Mesenchymal stem cell (in vitro differentiated cells and primary cell): ENCODE measurements around the gene DESI1.

Source experiments
- DNase-seq: peaks from one replicate; pipeline ENCODE4 v3.0.0-alpha.2; 2013
- H2AFZ ChIP-seq: one replicate; pipeline ENCODE4 v1.6.1; 2013; ENCODE audit warnings: low read depth, mild to moderate bottlenecking, control low read depth, inconsistent platforms, low read length, moderate library complexity
- H2AK5ac ChIP-seq: 2 replicates; pipeline ENCODE4 v1.6.1; 2013; ENCODE audit warnings: low read length, moderate library complexity, mild to moderate bottlenecking, inconsistent platforms; ENCODE audit not compliant: severe bottlenecking
- H2BK120ac ChIP-seq: one replicate; pipeline ENCODE4 v1.6.1; 2013; ENCODE audit warnings: low read depth, mild to moderate bottlenecking, inconsistent platforms, low read length, moderate library complexity
- H2BK12ac ChIP-seq, 2 experiments: one replicate each; pipeline ENCODE4 v1.6.1; 2013; ENCODE audit warnings: inconsistent platforms in 2 of 2, low read length in 2 of 2, mild to moderate bottlenecking in 2 of 2, moderate library complexity in 2 of 2, control low read depth in 1 of 2
- H2BK15ac ChIP-seq: one replicate; pipeline ENCODE4 v1.6.1; 2013; ENCODE audit warnings: mild to moderate bottlenecking, low read depth, inconsistent platforms; ENCODE audit not compliant: poor library complexity, severe bottlenecking
- H2BK5ac ChIP-seq: 2 replicates; pipeline ENCODE4 v1.6.1; 2013; ENCODE audit warnings: low read depth, mild to moderate bottlenecking, low read length, control low read depth, inconsistent platforms; ENCODE audit not compliant: poor library complexity, severe bottlenecking
- H3K14ac ChIP-seq, 2 experiments: one replicate each; pipeline ENCODE4 v1.6.1; 2013; ENCODE audit warnings: inconsistent platforms in 2 of 2, low read length in 2 of 2, control low read depth in 1 of 2, mild to moderate bottlenecking in 1 of 2, moderate library complexity in 1 of 2
- H3K18ac ChIP-seq, 2 experiments: one replicate each; pipeline ENCODE4 v1.6.1; 2013; ENCODE audit warnings: inconsistent platforms in 2 of 2, low read length in 2 of 2, control low read depth in 1 of 2, low read depth in 1 of 2, mild to moderate bottlenecking in 1 of 2
- H3K23ac ChIP-seq, 2 experiments: one replicate each; pipeline ENCODE4 v1.6.1; 2013; ENCODE audit warnings: inconsistent platforms in 2 of 2, low read length in 2 of 2, mild to moderate bottlenecking in 2 of 2, moderate library complexity in 2 of 2, control low read depth in 1 of 2
- H3K27ac ChIP-seq: 2 replicates; pipeline ENCODE4 v1.5.1; 2013; ENCODE audit warnings: mild to moderate bottlenecking, moderate library complexity, low read length, control low read depth, inconsistent platforms; ENCODE audit not compliant: poor library complexity, severe bottlenecking
- H3K27me3 ChIP-seq, 2 experiments: 2 replicates each; pipeline versions ENCODE4 v1.6.1 to v1.7.0; 2013; ENCODE audit warnings: low read length in 2 of 2, mild to moderate bottlenecking in 2 of 2, moderate library complexity in 2 of 2, control low read depth in 1 of 2, inconsistent platforms in 1 of 2; ENCODE audit not compliant: control insufficient read depth in 1 of 2, insufficient read depth in 1 of 2
- H3K36me3 ChIP-seq, 2 experiments: 2 replicates each; pipeline versions ENCODE4 v1.6.1 to v1.7.0; 2013; ENCODE audit warnings: low read length in 2 of 2, control low read depth in 1 of 2, inconsistent platforms in 1 of 2, low read depth in 1 of 2, mild to moderate bottlenecking in 1 of 2; ENCODE audit not compliant: insufficient read depth in 2 of 2, control insufficient read depth in 1 of 2
- H3K4ac ChIP-seq, 2 experiments: one replicate each; pipeline ENCODE4 v1.6.1; 2013; ENCODE audit warnings: inconsistent platforms in 2 of 2, low read length in 2 of 2, mild to moderate bottlenecking in 2 of 2, moderate library complexity in 2 of 2, control low read depth in 1 of 2, low read depth in 1 of 2
- H3K4me1 ChIP-seq: 2 replicates; pipeline ENCODE4 v1.6.1; 2013; ENCODE audit warnings: low read depth, low read length, control low read depth; ENCODE audit not compliant: control insufficient read depth, insufficient read depth
- H3K4me2 ChIP-seq: 2 replicates; pipeline ENCODE4 v1.6.1; 2013; ENCODE audit warnings: low read length, mild to moderate bottlenecking, inconsistent platforms; ENCODE audit not compliant: poor library complexity, severe bottlenecking
- H3K4me3 ChIP-seq, 2 experiments: 2 replicates each; pipeline versions ENCODE4 v1.5.1 to v1.7.0; 2013; ENCODE audit warnings: low read length in 2 of 2, mild to moderate bottlenecking in 2 of 2, control low read depth in 1 of 2, low read depth in 1 of 2; ENCODE audit not compliant: insufficient read depth in 1 of 2
- H3K79me1 ChIP-seq: replicated peaks from 2 replicates; pipeline ENCODE4 v1.6.1; 2013; ENCODE audit warnings: mild to moderate bottlenecking, control low read depth, low read length, inconsistent platforms; ENCODE audit not compliant: poor library complexity, severe bottlenecking
- H3K9ac ChIP-seq: 2 replicates; pipeline ENCODE4 v1.7.0; 2013; ENCODE audit warnings: mild to moderate bottlenecking, low read length, moderate library complexity
- H3K9me3 ChIP-seq: 2 replicates; pipeline ENCODE4 v1.7.0; 2013; ENCODE audit warnings: mild to moderate bottlenecking, low read length; ENCODE audit not compliant: control insufficient read depth
- H4K8ac ChIP-seq: one replicate; pipeline ENCODE4 v1.6.1; 2013; ENCODE audit warnings: inconsistent platforms, mild to moderate bottlenecking, low read length, moderate library complexity
- H4K91ac ChIP-seq: one replicate; pipeline ENCODE4 v1.6.1; 2013; ENCODE audit warnings: mild to moderate bottlenecking, low read length, inconsistent platforms
- WGBS: methylation state at CpG from one replicate; pipeline ENCODE4 v1.1.7; 2013; ENCODE audit warnings: mixed read lengths; 5-methylcytosine and 5-hydroxymethylcytosine counted together

DESI1 gene

GRCh38 chr22:41598891-41599635 is 21.8 kb downstream of the DESI1 start:
- WGBS: 92% methylated on average over 7 of the region's 8 CpGs
- Histone ChIP-seq H4K91ac (no peak overlapping the region), H2BK12ac (no peak overlapping the region), H3K36me3 (peaks cover 37 to 39% of the 10 kb centered on the region in 2 experiments), H2BK5ac (no peak overlapping the region), H3K4me1 (peaks cover 20% of the 10 kb centered on the region), H2BK15ac (no peak overlapping the region), H3K18ac (no peak overlapping the region), H3K27me3 (no peaks in the 10 kb centered on the region), H3K4me3 (no peak overlapping the region), H2BK120ac (no peak overlapping the region), H4K8ac (no peak overlapping the region), H3K27ac (no peak overlapping the region), H3K4me2 (no peak overlapping the region), H3K14ac (no peak overlapping the region), H3K9ac (peak overlapping the region; percentile 62), H2AFZ (no peak overlapping the region), H3K79me1 (peaks cover 8% of the 10 kb centered on the region), H3K9me3 (no peaks in the 10 kb centered on the region), H2AK5ac (no peak overlapping the region), H3K4ac (no peak overlapping the region), H3K23ac (no peak overlapping the region)
- no peak for DNase-seq

- H3K4ac ChIP-seq: no peak overlapping the region
- H3K27ac ChIP-seq: peak overlapping the region; percentile 64
- H3K9ac ChIP-seq: peak overlapping the region; percentile 62
- no peak overlapping the region for H2BK15ac ChIP-seq
- no peak overlapping the region for H3K23ac ChIP-seq
- no peak overlapping the region for H3K4me2 ChIP-seq
- H2AK5ac ChIP-seq: peak overlapping the region; percentile 36
- peaks cover 29 to 35% of the 10 kb centered on the region in 2 experiments for H3K36me3 ChIP-seq
- peak; percentile 91 for DNase-seq
- H3K4me3 ChIP-seq: no peak overlapping the region
- no peak overlapping the region for H2BK120ac ChIP-seq
- H3K79me1 ChIP-seq: peaks cover 5% of the 10 kb centered on the region
- no peak overlapping the region for H2BK12ac ChIP-seq
- H2AFZ ChIP-seq: no peak overlapping the region
- H3K27me3 ChIP-seq: no peaks in the 10 kb centered on the region
- no peak overlapping the region for H4K8ac ChIP-seq
- peak overlapping the region in 1 of 2 experiments; percentile 52 for H3K18ac ChIP-seq
- H2BK5ac ChIP-seq: no peak overlapping the region
- H4K91ac ChIP-seq: no peak overlapping the region
- H3K9me3 ChIP-seq: no peaks in the 10 kb centered on the region
- WGBS: 2% methylated on average over 3 of the region's 5 CpGs
- peaks cover 20% of the 10 kb centered on the region for H3K4me1 ChIP-seq
- H3K14ac ChIP-seq: no peak overlapping the region
Observed at GRCh38 chr22:41598081-41598480, 22.8 kb downstream of the DESI1 start.

- peak overlapping the region; percentile 62 for H3K9ac ChIP-seq
- H3K79me1 ChIP-seq: peaks cover 5% of the 10 kb centered on the region
- H3K14ac ChIP-seq: no peak overlapping the region
- no peak overlapping the region for H2BK5ac ChIP-seq
- H2AFZ ChIP-seq: no peak overlapping the region
- no peak overlapping the region for H3K4ac ChIP-seq
- H3K27ac ChIP-seq: peak overlapping the region; percentile 30
- H3K23ac ChIP-seq: no peak overlapping the region
- 88% methylated on average over 2 of the region's 2 CpGs for WGBS
- no peaks in the 10 kb centered on the region for H3K9me3 ChIP-seq
- no peak for DNase-seq
- H4K91ac ChIP-seq: peak overlapping the region; percentile 8
- H4K8ac ChIP-seq: peak overlapping the region; percentile 19
- H2BK15ac ChIP-seq: no peak overlapping the region
- peak overlapping the region; percentile 9 to 31 for H3K18ac ChIP-seq
- peaks cover 20% of the 10 kb centered on the region for H3K4me1 ChIP-seq
- no peak overlapping the region for H2BK120ac ChIP-seq
- no peaks in the 10 kb centered on the region for H3K27me3 ChIP-seq
- H3K4me3 ChIP-seq: no peak overlapping the region
- H2BK12ac ChIP-seq: peak overlapping the region; percentile 15 to 37
- H2AK5ac ChIP-seq: peak overlapping the region; percentile 11
- peaks cover 24 to 30% of the 10 kb centered on the region in 2 experiments for H3K36me3 ChIP-seq
- H3K4me2 ChIP-seq: no peak overlapping the region
Observed at GRCh38 chr22:41597635-41597953, 23.2 kb downstream of the DESI1 start.

GRCh38 chr22:41596776-41597634 is 23.8 kb downstream of the DESI1 start:
- H3K4ac ChIP-seq: peak overlapping the region in 1 of 2 experiments; percentile 52

More at GRCh38 chr22:41596776-41597634, 23.8 kb downstream of the DESI1 start:
- Histone ChIP-seq H2BK15ac (peak overlapping the region; percentile 65), H3K4me1 (peaks cover 20% of the 10 kb centered on the region), H2AFZ (no peak overlapping the region), H4K91ac (peak overlapping the region; percentile 20), H3K23ac (no peak overlapping the region), H3K4me2 (no peak overlapping the region), H3K9ac (peak overlapping the region; percentile 62), H3K79me1 (peaks cover 3% of the 10 kb centered on the region), H2BK120ac (no peak overlapping the region), H3K9me3 (no peaks in the 10 kb centered on the region), H3K27me3 (no peaks in the 10 kb centered on the region), H2BK12ac (peak overlapping the region; percentile 28 to 37), H3K18ac (peak overlapping the region in 1 of 2 experiments; percentile 31), H4K8ac (peak overlapping the region; percentile 52), H3K14ac (no peak overlapping the region), H2AK5ac (peak overlapping the region; percentile 91), H3K27ac (no peak overlapping the region), H2BK5ac (no peak overlapping the region), H3K4me3 (no peak overlapping the region), H3K36me3 (peaks cover 18 to 24% of the 10 kb centered on the region in 2 experiments)
- peak; percentile 70 for DNase-seq
- 73% methylated on average over 13 of the region's 13 CpGs for WGBS
